ENCODE data around the gene EPM2A.
"Not testable (repeated sequence)": the region's sequence is repeated elsewhere in the genome, so short reads cannot be mapped to it uniquely, and the experiment has no call there.

EPM2A gene

GRCh38 chr6:145729887-145730286, 5.4 kb downstream of the EPM2A start:
- DNase-seq (ENCODE audit: low read depth): no peak

GRCh38 chr6:145728444-145729385, 6.6 kb downstream of the EPM2A start:
- no peak for DNase-seq (ENCODE audit: low read depth)

- no peak for DNase-seq (ENCODE audit: low read depth)
Observed at GRCh38 chr6:145727817-145728388, 7.4 kb downstream of the EPM2A start.

GRCh38 chr6:145725570-145725969, 9.8 kb downstream of the EPM2A start:
- no peak for DNase-seq (ENCODE audit: low read depth)

GRCh38 chr6:145723646-145724045, 11.7 kb downstream of the EPM2A start:
- no peak for DNase-seq (ENCODE audit: low read depth)

GRCh38 chr6:145722190-145722589, 13.1 kb downstream of the EPM2A start:
- DNase-seq (ENCODE audit: low read depth): no peak

- DNase-seq (ENCODE audit: low read depth): no peak
Observed at GRCh38 chr6:145721144-145721543, 14.2 kb downstream of the EPM2A start.

- DNase-seq (ENCODE audit: low read depth): no peak
Observed at GRCh38 chr6:145715426-145715825, 19.9 kb downstream of the EPM2A start.

- no peak for DNase-seq (ENCODE audit: low read depth)
Observed at GRCh38 chr6:145714731-145715130, 20.6 kb downstream of the EPM2A start.

- no peak for DNase-seq (ENCODE audit: low read depth)
Observed at GRCh38 chr6:145713773-145714172, 21.5 kb downstream of the EPM2A start.

- no peak for DNase-seq (ENCODE audit: low read depth)
Observed at GRCh38 chr6:145711372-145711771, 23.9 kb downstream of the EPM2A start.

- no peak for DNase-seq (ENCODE audit: low read depth)
Observed at GRCh38 chr6:145707397-145707796, 27.9 kb downstream of the EPM2A start.

GRCh38 chr6:145705561-145705960, 29.8 kb downstream of the EPM2A start:
- peak; percentile 53 for DNase-seq (ENCODE audit: low read depth)

GRCh38 chr6:145704143-145704781, 31.1 kb downstream of the EPM2A start:
- DNase-seq (ENCODE audit: low read depth): no peak

- peak; percentile 74 for DNase-seq (ENCODE audit: low read depth)
Observed at GRCh38 chr6:145699462-145699861, 35.9 kb downstream of the EPM2A start.

GRCh38 chr6:145697401-145697800, 37.9 kb downstream of the EPM2A start:
- DNase-seq (ENCODE audit: low read depth): not testable (repeated sequence)

- no peak for DNase-seq (ENCODE audit: low read depth)
Observed at GRCh38 chr6:145694083-145694737, 41.1 kb downstream of the EPM2A start.

- DNase-seq (ENCODE audit: low read depth): no peak
Observed at GRCh38 chr6:145690969-145691368, 44.4 kb downstream of the EPM2A start.

- DNase-seq (ENCODE audit: low read depth): no peak
Observed at GRCh38 chr6:145689529-145689928, 45.8 kb downstream of the EPM2A start.

- DNase-seq (ENCODE audit: low read depth): no peak
Observed at GRCh38 chr6:145688493-145688905, 46.8 kb downstream of the EPM2A start.

GRCh38 chr6:145685932-145686331, 49.4 kb downstream of the EPM2A start:
- no peak for DNase-seq (ENCODE audit: low read depth)

- no peak for DNase-seq (ENCODE audit: low read depth)
Observed at GRCh38 chr6:145681965-145682364, 53.4 kb downstream of the EPM2A start.

Measured in HS-5 (cell line).